ENCODE measurements around the gene CAP1.
A peak's percentile ranks its signal among the peaks of the same experiment; 100 is the strongest.

The CAP1 gene

GRCh38 chr1:40059338-40059959, 18.9 kb downstream of the CAP1 start:
- DNase-seq: no peak

GRCh38 chr1:40059960-40060750, 19.6 kb downstream of the CAP1 start:
- no peak for DNase-seq

- DNase-seq: no peak
These were observed 24.4 kb downstream of the CAP1 start for GRCh38 chr1:40064797-40065499.

- DNase-seq: no peak
These were observed 26.5 kb downstream of the CAP1 start for GRCh38 chr1:40067023-40067422.

- no peak for DNase-seq
These were observed 27.3 kb downstream of the CAP1 start for GRCh38 chr1:40067851-40068250.

- no peak for DNase-seq
These were observed 31.6 kb downstream of the CAP1 start for GRCh38 chr1:40072142-40072541.

- DNase-seq: no peak
These were observed 32.5 kb downstream of the CAP1 start for GRCh38 chr1:40073062-40073461.

GRCh38 chr1:40075266-40075665, 34.7 kb downstream of the CAP1 start:
- DNase-seq: no peak

- DNase-seq: no peak
These were observed 36.4 kb downstream of the CAP1 start for GRCh38 chr1:40076895-40077312.

- DNase-seq: no peak
These were observed 38.2 kb downstream of the CAP1 start for GRCh38 chr1:40078512-40079333.

GRCh38 chr1:40079774-40080400, 39.4 kb downstream of the CAP1 start:
- no peak for DNase-seq

- DNase-seq: no peak
These were observed 41.3 kb downstream of the CAP1 start for GRCh38 chr1:40081871-40082270.

- peak; percentile 57 for DNase-seq
These were observed 44.2 kb downstream of the CAP1 start for GRCh38 chr1:40084750-40085149.

- no peak for DNase-seq
These were observed 50.3 kb downstream of the CAP1 start for GRCh38 chr1:40090652-40091355.

GRCh38 chr1:40092241-40092640, 51.7 kb downstream of the CAP1 start:
- no peak for DNase-seq

- DNase-seq: no peak
These were observed 52.4 kb downstream of the CAP1 start for GRCh38 chr1:40092706-40093639.

GRCh38 chr1:40094466-40095110, 54.1 kb downstream of the CAP1 start:
- DNase-seq: no peak

- DNase-seq: no peak
These were observed 55.3 kb downstream of the CAP1 start for GRCh38 chr1:40095806-40096205.

GRCh38 chr1:40096646-40096976, 56.1 kb downstream of the CAP1 start:
- DNase-seq: no peak

All from activated CD4-positive, CD25-positive, alpha-beta regulatory T cell treated with anti-CD3 and anti-CD28 coated beads, Interleukin-2, amount 50 U/mL, for 72 hours (primary cell).